HUES64 (cell line): Measurements from ENCODE around the gene LRRC66. TPM values are rescaled to one million over a fixed set of nuclear protein-coding genes. Genes with fewer than 3 reads are reported as not detected.

Source experiments
- H3K27ac ChIP-seq: 2 replicates; pipeline ENCODE4 v1.7.0; 2013; ENCODE audit warnings: low read depth, low read length, inconsistent platforms
- H3K27me3 ChIP-seq: 2 replicates; pipeline ENCODE4 v1.6.1; 2013; ENCODE audit warnings: mild to moderate bottlenecking, low read length; ENCODE audit not compliant: insufficient read depth
- H3K36me3 ChIP-seq: 2 replicates; pipeline ENCODE4 v1.6.1; 2013; ENCODE audit warnings: mild to moderate bottlenecking, low read length; ENCODE audit not compliant: insufficient read depth
- H3K4me1 ChIP-seq: 2 replicates; pipeline ENCODE4 v1.6.1; 2013; ENCODE audit warnings: mild to moderate bottlenecking, low read length, moderate library complexity; ENCODE audit not compliant: insufficient read depth
- H3K4me3 ChIP-seq: 2 replicates; pipeline ENCODE4 v1.5.1; 2013; ENCODE audit warnings: mild to moderate bottlenecking, low read length, moderate library complexity
- H3K9ac ChIP-seq: 2 replicates; pipeline ENCODE4 v1.6.1; 2013; ENCODE audit warnings: mild to moderate bottlenecking, low read depth, low read length
- H3K9me3 ChIP-seq: 2 replicates; pipeline ENCODE4 v1.6.1; 2013; ENCODE audit warnings: low read depth, low read length; ENCODE audit not compliant: insufficient read depth
- WGBS: fragments of 150-250, 120-280 bp; methylation state at CpG from one replicate; pipeline ENCODE4 v1.1.7; 2013; ENCODE audit warnings: missing lambda C conversion rate; 5-methylcytosine and 5-hydroxymethylcytosine counted together
- polyA plus RNA-seq, 2 experiments: library from polyadenylated mRNA; stranded (reverse); fragments of 50-300 nt; gene quantifications; one replicate each; pipeline ENCODE4 v1.2.3, GENCODE V29; 2013

The LRRC66 gene
- 0.15 TPM for polyA plus RNA-seq (2013, experiment 1 of 2)
- not detected for polyA plus RNA-seq (2013, experiment 2 of 2)

GRCh38 chr4:52019936-52020657 lies at the start of gene LRRC66:
Gene LRRC66 (minus strand): TSS chr4:52020363. CDS start chr4:52017613, 2,750 bp downstream.
- no peaks in the 10 kb centered on the region for H3K4me1 ChIP-seq
- no peak within 1 kb of the TSS for H3K27ac ChIP-seq
- no peak within 1 kb of the TSS for H3K4me3 ChIP-seq
- H3K27me3 ChIP-seq: no peaks in the 10 kb centered on the region
- peaks cover 34% of the 10 kb centered on the region for H3K36me3 ChIP-seq
- WGBS: 93% methylated on average over 6 of the region's 6 CpGs
- H3K9ac ChIP-seq: no peak within 1 kb of the TSS
- no peaks in the 10 kb centered on the region for H3K9me3 ChIP-seq

- Histone ChIP-seq H3K36me3 (no peaks in the 10 kb centered on the region), H3K4me1 (no peaks in the 10 kb centered on the region; the same call in 1 of the 2 replicates)
- WGBS: 88% methylated on average over 1 of the region's 1 CpG
These were observed 49.4 kb upstream of the LRRC66 start for GRCh38 chr4:52069571-52069970.

GRCh38 chr4:52059372-52059771 lies 39.2 kb upstream of the LRRC66 start:
- no peaks in the 10 kb centered on the region for H3K36me3 ChIP-seq
- no peaks in the 10 kb centered on the region for H3K27me3 ChIP-seq
- no peak overlapping the region for H3K4me3 ChIP-seq
- H3K9me3 ChIP-seq: no peaks in the 10 kb centered on the region
- WGBS: 90% methylated on average over 3 of the region's 3 CpGs
- H3K9ac ChIP-seq: no peak overlapping the region
- no peaks in the 10 kb centered on the region for H3K4me1 ChIP-seq
- H3K27ac ChIP-seq: no peak overlapping the region

More at GRCh38 chr4:52069571-52069970, 49.4 kb upstream of the LRRC66 start:
- H3K9me3 ChIP-seq: no peaks in the 10 kb centered on the region
- no peaks in the 10 kb centered on the region; the same call in 1 of the 2 replicates for H3K27me3 ChIP-seq
- no peak overlapping the region for H3K4me3 ChIP-seq
- H3K9ac ChIP-seq: no peak overlapping the region
- H3K27ac ChIP-seq: no peak overlapping the region

- WGBS: 95% methylated on average over 1 of the region's 1 CpG
- H3K9me3 ChIP-seq: no peaks in the 10 kb centered on the region
- H3K4me1 ChIP-seq: no peaks in the 10 kb centered on the region
- H3K27me3 ChIP-seq: peaks cover 6% of the 10 kb centered on the region; the same call in 1 of the 2 replicates
- no peak overlapping the region for H3K9ac ChIP-seq
- H3K27ac ChIP-seq: no peak overlapping the region
- H3K36me3 ChIP-seq: no peaks in the 10 kb centered on the region
- no peak overlapping the region for H3K4me3 ChIP-seq
These were observed 38.1 kb upstream of the LRRC66 start for GRCh38 chr4:52058275-52058674.

- Histone ChIP-seq H3K9me3 (no peaks in the 10 kb centered on the region), H3K36me3 (no peaks in the 10 kb centered on the region), H3K4me1 (peaks cover 10% of the 10 kb centered on the region), H3K27me3 (peaks cover 17% of the 10 kb centered on the region), H3K27ac (no peak overlapping the region), H3K4me3 (no peak overlapping the region), H3K9ac (no peak overlapping the region)
These were observed 37.0 kb upstream of the LRRC66 start for GRCh38 chr4:52057196-52057595.

GRCh38 chr4:52054254-52054653 lies 34.1 kb upstream of the LRRC66 start:
- no peaks in the 10 kb centered on the region for H3K36me3 ChIP-seq
- peaks cover 2% of the 10 kb centered on the region; the same call in 1 of the 2 replicates for H3K9me3 ChIP-seq
- H3K4me3 ChIP-seq: no peak overlapping the region
- peaks cover 41% of the 10 kb centered on the region for H3K27me3 ChIP-seq
- no peak overlapping the region for H3K9ac ChIP-seq
- H3K27ac ChIP-seq: no peak overlapping the region
- H3K4me1 ChIP-seq: peaks cover 13% of the 10 kb centered on the region
- WGBS: 88% methylated on average over 3 of the region's 3 CpGs

GRCh38 chr4:52052475-52052780 lies 32.3 kb upstream of the LRRC66 start:
- peaks cover 13% of the 10 kb centered on the region for H3K4me1 ChIP-seq
- H3K9ac ChIP-seq: no peak overlapping the region
- WGBS: 17% methylated on average over 7 of the region's 7 CpGs
- no peak overlapping the region for H3K27ac ChIP-seq
- H3K9me3 ChIP-seq: peaks cover 6% of the 10 kb centered on the region; the same call in 1 of the 2 replicates
- peak overlapping the region; percentile 78 for H3K4me3 ChIP-seq
- no peaks in the 10 kb centered on the region for H3K36me3 ChIP-seq
- peaks cover 41% of the 10 kb centered on the region for H3K27me3 ChIP-seq

GRCh38 chr4:52051615-52052474 lies 31.7 kb upstream of the LRRC66 start:
- Histone ChIP-seq H3K27me3 (peaks cover 41% of the 10 kb centered on the region), H3K4me1 (peaks cover 13% of the 10 kb centered on the region), H3K9ac (peak overlapping the region; percentile 74), H3K36me3 (no peaks in the 10 kb centered on the region), H3K9me3 (peaks cover 6% of the 10 kb centered on the region; the same call in 1 of the 2 replicates), H3K27ac (peak overlapping the region; percentile 73; the same call in 1 of the 2 replicates), H3K4me3 (peak overlapping the region; percentile 78)
- WGBS: 3% methylated on average over 46 of the region's 46 CpGs

- H3K4me1 ChIP-seq: peaks cover 13% of the 10 kb centered on the region
- H3K9me3 ChIP-seq: peaks cover 6% of the 10 kb centered on the region; the same call in 1 of the 2 replicates
- H3K27ac ChIP-seq: peak within 1 kb of the TSS; percentile 73; the same call in 1 of the 2 replicates
- H3K4me3 ChIP-seq: peak within 1 kb of the TSS; percentile 78
- peaks cover 41% of the 10 kb centered on the region for H3K27me3 ChIP-seq
- peak within 1 kb of the TSS; percentile 74 for H3K9ac ChIP-seq
- H3K36me3 ChIP-seq: no peaks in the 10 kb centered on the region
- under 1% methylated on average over 44 of the region's 44 CpGs for WGBS
These were observed 31.1 kb upstream of the LRRC66 start, which contains the start of gene SPATA18 for GRCh38 chr4:52051213-52051614. Gene SPATA18 (plus strand): TSS chr4:52051304. CDS start chr4:52051705, 401 bp downstream.

GRCh38 chr4:52049266-52049665 lies 29.1 kb upstream of the LRRC66 start:
- no peak overlapping the region for H3K9ac ChIP-seq
- peaks cover 6% of the 10 kb centered on the region; the same call in 1 of the 2 replicates for H3K9me3 ChIP-seq
- peaks cover 41% of the 10 kb centered on the region for H3K27me3 ChIP-seq
- WGBS: 88% methylated on average over 5 of the region's 5 CpGs
- no peak overlapping the region for H3K27ac ChIP-seq
- no peaks in the 10 kb centered on the region for H3K36me3 ChIP-seq
- no peak overlapping the region for H3K4me3 ChIP-seq
- peaks cover 13% of the 10 kb centered on the region for H3K4me1 ChIP-seq

- Histone ChIP-seq H3K9me3 (peaks cover 6% of the 10 kb centered on the region; the same call in 1 of the 2 replicates), H3K27ac (no peak overlapping the region), H3K9ac (no peak overlapping the region), H3K4me1 (no peaks in the 10 kb centered on the region; the same call in 1 of the 2 replicates), H3K36me3 (no peaks in the 10 kb centered on the region), H3K4me3 (no peak overlapping the region), H3K27me3 (peaks cover 30% of the 10 kb centered on the region)
- 96% methylated on average over 1 of the region's 1 CpG for WGBS
These were observed 24.9 kb upstream of the LRRC66 start for GRCh38 chr4:52045028-52045427.
